Measurements from ENCODE around the gene SGPL1. TPM values are rescaled to one million over a fixed set of nuclear protein-coding genes. Genes with fewer than 3 reads are reported as not detected.
A peak's percentile ranks its signal among the peaks of the same experiment; 100 is the strongest.

SGPL1 gene
- total and polyA plus RNA-seq, 2 of the 8 experiments (the other 6 are each of a cell fraction or from before 2014, with no cell fraction given), result 20.5 to 51.6 TPM

GRCh38 chr10:70815504-70816219 lies at the start of gene SGPL1 (continued):
- TF ChIP-seq CHD7 (IDR thresholded peaks at IDR 0.05; ENCODE audit: insufficient replicate concordance, low read length), result no peak
- 0 out of 2 replicates have a peak, but pooled peaks have one; percentile 48 for TF ChIP-seq GABPA (IDR thresholded peaks at IDR 0.05; ENCODE audit: borderline replicate concordance, insufficient read depth, low read length)
- no peak for TF ChIP-seq CBX8 (IDR thresholded peaks at IDR 0.05; ENCODE audit: borderline replicate concordance, low read depth, low read length)
- no peak; the same call in 1 of the 2 replicates for TF ChIP-seq TBP (IDR thresholded peaks at IDR 0.05; ENCODE audit: low read depth, low read length)
- no peak for TF ChIP-seq SIRT6 (IDR thresholded peaks at IDR 0.05; ENCODE audit: low read length)
- TF ChIP-seq CREB1 (IDR thresholded peaks at IDR 0.05), result 0 out of 2 replicates have a peak, but pooled peaks have one; percentile 5
- TF ChIP-seq CHD2 (IDR thresholded peaks at IDR 0.05; ENCODE audit: low read length), result no peak
- 0 out of 3 replicates have a peak, but pooled peaks of 1 of the 2 experiments have one; percentile 25 for TF ChIP-seq EP300 (IDR thresholded peaks at IDR 0.05; ENCODE audit: borderline replicate concordance in 1 of 2, low read depth in 2 of 2, low read length in 2 of 2)
- peak; percentile 56 for TF ChIP-seq KDM4A (IDR thresholded peaks at IDR 0.05; ENCODE audit: low read depth, low read length, severe bottlenecking)
- TF ChIP-seq RNF2 (IDR thresholded peaks at IDR 0.05; ENCODE audit: borderline replicate concordance, low read depth, low read length, missing control alignments, poor library complexity, severe bottlenecking), result no peak
